ENCODE measurements around the gene SLC25A44. TPM values are rescaled to one million over a fixed set of nuclear protein-coding genes. Genes with fewer than 3 reads are reported as not detected.
"Not testable (repeated sequence)": the region's sequence is repeated elsewhere in the genome, so short reads cannot be mapped to it uniquely, and the experiment has no call there.

The SLC25A44 gene
- total RNA-seq, 1 experiment from 2014 or later, result 32.3 TPM

DNA sequence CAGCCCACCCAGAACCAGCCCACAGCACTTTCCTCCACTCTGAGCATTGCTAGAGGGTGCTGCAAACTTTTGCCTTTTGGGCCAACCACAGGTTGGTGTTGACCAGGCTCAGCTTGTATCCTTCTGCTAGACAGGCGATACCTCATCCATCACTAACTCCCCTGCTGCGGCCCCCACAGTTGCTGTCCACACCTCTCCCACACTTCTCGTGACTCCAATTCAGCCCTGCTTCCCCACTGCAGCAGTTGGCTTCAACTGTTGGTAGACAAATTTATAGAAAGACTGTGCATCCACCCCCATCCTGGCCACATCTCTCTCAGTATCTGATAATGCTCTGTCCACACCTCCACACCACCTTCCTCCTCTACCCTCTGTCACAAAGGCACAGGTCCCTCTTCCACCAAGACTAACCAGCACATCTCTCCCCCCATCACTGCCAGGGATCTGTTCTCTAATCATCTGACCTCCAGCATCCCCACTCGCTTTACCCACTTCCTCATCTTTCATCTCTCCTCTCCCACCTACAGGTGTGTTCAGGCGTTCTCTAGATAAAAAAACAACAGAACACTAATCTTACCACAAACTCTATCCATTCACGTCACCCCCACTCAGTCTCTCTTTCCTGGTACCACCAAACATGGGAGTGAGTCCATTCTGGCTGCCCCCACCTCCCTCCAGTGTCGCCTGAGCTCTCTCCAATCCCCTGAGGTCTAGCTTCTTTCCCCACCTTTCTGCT is 15.8 kb upstream of the SLC25A44 start:
- TF ChIP-seq CTCF (IDR thresholded peaks at IDR 0.05; ENCODE audit: unreplicated experiment), result no peak
- no peak for DNase-seq (ENCODE audit: unreplicated experiment)
- ChIA-PET POLR2A (interaction anchor here (0.7 to 1.3 kb wide), 2 partner anchors 15 to 248 kb away, joined by 3 read pairs; partner anchors contain the start of gene SLC25A44), CTCF (interaction anchor here (0.5 to 1.2 kb wide), 6 partner anchors 14 to 88 kb away, joined by 3 to 5 read pairs (median 4); no protein-coding TSS in a partner anchor)
- BruUV-seq (replicated peaks), result no TSS peak
- H3K9me3 Mint-ChIP-seq (ENCODE audit: unreplicated experiment), result no peaks in the 10 kb centered on the region
- no peak overlapping the region for H3K4me3 Mint-ChIP-seq (ENCODE audit: unreplicated experiment)
- intact Hi-C loops (cut with micrococcal nuclease), result no loop called here
- H3K36me3 Mint-ChIP-seq (ENCODE audit: insufficient read depth, unreplicated experiment), result peaks cover 5% of the 10 kb centered on the region
- H3K27me3 Mint-ChIP-seq (ENCODE audit: insufficient read depth, unreplicated experiment), result peaks cover 9% of the 10 kb centered on the region
- H3K4me1 Mint-ChIP-seq (ENCODE audit: insufficient read depth, unreplicated experiment), result no peaks in the 10 kb centered on the region
- H3K27ac Mint-ChIP-seq (ENCODE audit: low read depth, unreplicated experiment), result no peak overlapping the region

DNA sequence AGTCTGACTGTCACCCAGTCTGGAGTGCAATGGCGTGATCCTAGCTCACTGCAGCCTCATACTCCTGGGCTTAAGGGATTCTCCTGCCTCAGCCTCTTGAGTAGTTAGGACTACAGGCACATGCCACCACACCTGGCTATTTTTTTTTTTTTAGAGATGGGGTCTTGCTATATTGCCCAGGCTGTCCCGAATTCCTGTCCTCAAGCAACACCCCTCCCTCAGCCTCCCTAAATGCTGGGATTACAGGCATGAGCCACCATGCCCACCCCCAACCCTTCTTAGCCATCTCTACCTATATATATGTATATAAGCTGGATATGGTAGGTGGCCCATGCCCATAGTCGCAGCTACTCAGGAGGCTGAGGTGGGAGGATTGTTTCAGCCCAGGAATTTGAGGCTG is 13.4 kb upstream of the SLC25A44 start:
- Mint-ChIP-seq H3K27ac (ENCODE audit: low read depth, unreplicated experiment) (no peak overlapping the region), H3K4me1 (ENCODE audit: insufficient read depth, unreplicated experiment) (no peaks in the 10 kb centered on the region), H3K27me3 (ENCODE audit: insufficient read depth, unreplicated experiment) (no peaks in the 10 kb centered on the region), H3K4me3 (ENCODE audit: unreplicated experiment) (no peak overlapping the region), H3K9me3 (ENCODE audit: unreplicated experiment) (no peaks in the 10 kb centered on the region), H3K36me3 (ENCODE audit: insufficient read depth, unreplicated experiment) (no peaks in the 10 kb centered on the region)
- intact Hi-C loops (cut with micrococcal nuclease), result no loop called here
- DNase-seq (ENCODE audit: unreplicated experiment), result no peak
- ChIA-PET POLR2A (interaction anchor here (0.6 kb wide), 1 partner anchor 15 kb away, joined by 3 read pairs; no protein-coding TSS in a partner anchor), CTCF (interaction anchor here (0.6 to 1.0 kb wide), 4 partner anchors 13 to 469 kb away, joined by 3 to 5 read pairs (median 4); partner anchors contain the start of genes SLC25A44 and TMEM79)
- BruUV-seq (replicated peaks), result no TSS peak
- no peak for TF ChIP-seq CTCF (IDR thresholded peaks at IDR 0.05; ENCODE audit: unreplicated experiment)

DNA sequence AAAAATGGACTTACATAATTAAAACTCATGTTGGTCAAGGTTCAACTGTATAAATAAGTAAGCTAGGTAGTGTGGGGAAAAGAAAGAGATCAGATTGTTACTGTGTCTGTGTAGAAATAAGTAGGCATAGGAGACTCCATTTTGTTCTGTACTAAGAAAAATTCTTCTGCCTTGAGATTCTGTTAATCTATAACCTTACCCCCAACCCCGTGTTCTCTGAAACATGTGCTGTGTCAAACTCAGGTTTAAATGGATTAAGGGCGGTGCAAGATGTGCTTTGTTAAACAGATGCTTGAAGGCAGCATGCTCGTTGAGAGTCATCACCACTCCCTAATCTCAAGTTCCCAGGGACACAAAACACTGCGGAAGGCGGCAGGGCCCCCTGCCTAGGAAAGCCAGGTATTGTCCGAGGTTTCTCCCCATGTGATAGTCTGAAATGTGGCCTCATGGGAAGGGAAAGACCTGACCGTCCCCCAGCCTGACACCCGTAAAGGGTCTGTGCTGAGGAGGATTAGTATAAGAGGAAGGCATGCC is 12.4 kb upstream of the SLC25A44 start:
- CTCF ChIA-PET, result interaction anchor here (0.6 kb wide), 1 partner anchor 56 kb away, joined by 5 read pairs; no protein-coding TSS in a partner anchor
- H3K4me3 Mint-ChIP-seq (ENCODE audit: unreplicated experiment); DNase-seq (ENCODE audit: unreplicated experiment); intact Hi-C loops (cut with micrococcal nuclease); H3K9me3 Mint-ChIP-seq (ENCODE audit: unreplicated experiment); H3K4me1 Mint-ChIP-seq (ENCODE audit: insufficient read depth, unreplicated experiment); H3K27me3 Mint-ChIP-seq (ENCODE audit: insufficient read depth, unreplicated experiment); BruUV-seq (replicated peaks); H3K27ac Mint-ChIP-seq (ENCODE audit: low read depth, unreplicated experiment); POLR2A ChIA-PET; H3K36me3 Mint-ChIP-seq (ENCODE audit: insufficient read depth, unreplicated experiment): not testable (repeated sequence)

DNA sequence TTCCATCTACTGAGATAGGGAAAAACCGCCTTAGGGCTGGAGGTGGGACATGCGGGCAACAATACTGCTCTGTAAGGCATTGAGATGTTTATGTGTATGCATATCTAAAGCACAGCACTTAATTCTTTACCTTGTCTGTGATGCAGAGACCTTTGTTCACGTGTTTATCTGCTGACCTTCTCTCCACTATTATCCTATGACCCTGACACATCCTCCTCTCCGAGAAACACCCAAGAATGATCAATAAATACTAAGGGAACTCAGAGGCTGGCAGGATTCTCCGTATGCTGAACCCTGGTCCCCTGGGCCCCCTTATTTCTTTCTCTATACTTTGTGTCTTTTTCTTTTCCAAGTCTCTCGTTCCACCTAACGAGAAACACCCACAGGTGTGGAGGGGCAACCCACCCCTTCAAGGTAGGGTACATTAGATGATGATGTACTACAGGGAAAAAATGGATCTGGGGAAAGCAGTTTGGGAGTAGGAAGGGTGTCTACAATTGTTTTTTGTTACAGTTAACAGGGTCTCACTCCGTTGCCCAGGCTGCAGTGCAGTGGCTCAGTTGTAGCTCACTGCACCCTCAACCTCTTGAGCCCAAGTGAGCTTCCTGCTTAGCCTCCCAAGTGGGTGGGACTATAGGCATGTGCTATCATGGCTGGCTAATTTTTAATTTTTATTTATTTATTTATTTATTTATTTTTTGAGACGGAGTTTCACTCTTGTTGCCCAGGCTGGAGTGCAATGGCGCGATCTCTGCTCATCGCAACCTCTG is 11.7 kb upstream of the SLC25A44 start:
- BruUV-seq (replicated peaks); H3K4me1 Mint-ChIP-seq (ENCODE audit: insufficient read depth, unreplicated experiment): not testable (repeated sequence)

GRCh38 chr1:156186347-156187177 is 7.3 kb upstream of the SLC25A44 start:
- H3K27ac Mint-ChIP-seq (ENCODE audit: low read depth, unreplicated experiment); H3K4me1 Mint-ChIP-seq (ENCODE audit: insufficient read depth, unreplicated experiment); BruUV-seq (replicated peaks); H3K4me3 Mint-ChIP-seq (ENCODE audit: unreplicated experiment); DNase-seq (ENCODE audit: unreplicated experiment); H3K27me3 Mint-ChIP-seq (ENCODE audit: insufficient read depth, unreplicated experiment); intact Hi-C loops (cut with micrococcal nuclease); H3K36me3 Mint-ChIP-seq (ENCODE audit: insufficient read depth, unreplicated experiment); H3K9me3 Mint-ChIP-seq (ENCODE audit: unreplicated experiment): not testable (repeated sequence)
- POLR2A ChIA-PET, result interaction anchor here (0.6 kb wide), 1 partner anchor 53 kb away, joined by 3 read pairs; no protein-coding TSS in a partner anchor
- CTCF ChIA-PET, result interaction anchor here (1.3 to 1.4 kb wide), 2 partner anchors 90 to 95 kb away, joined by 5 to 8 read pairs; no protein-coding TSS in a partner anchor

More for the DNA sequence above, 11.7 kb upstream of the SLC25A44 start:
- H3K27me3 Mint-ChIP-seq (ENCODE audit: insufficient read depth, unreplicated experiment); CTCF ChIA-PET; H3K27ac Mint-ChIP-seq (ENCODE audit: low read depth, unreplicated experiment); POLR2A ChIA-PET; H3K36me3 Mint-ChIP-seq (ENCODE audit: insufficient read depth, unreplicated experiment); DNase-seq (ENCODE audit: unreplicated experiment); H3K4me3 Mint-ChIP-seq (ENCODE audit: unreplicated experiment); H3K9me3 Mint-ChIP-seq (ENCODE audit: unreplicated experiment); intact Hi-C loops (cut with micrococcal nuclease): not testable (repeated sequence)

DNA sequence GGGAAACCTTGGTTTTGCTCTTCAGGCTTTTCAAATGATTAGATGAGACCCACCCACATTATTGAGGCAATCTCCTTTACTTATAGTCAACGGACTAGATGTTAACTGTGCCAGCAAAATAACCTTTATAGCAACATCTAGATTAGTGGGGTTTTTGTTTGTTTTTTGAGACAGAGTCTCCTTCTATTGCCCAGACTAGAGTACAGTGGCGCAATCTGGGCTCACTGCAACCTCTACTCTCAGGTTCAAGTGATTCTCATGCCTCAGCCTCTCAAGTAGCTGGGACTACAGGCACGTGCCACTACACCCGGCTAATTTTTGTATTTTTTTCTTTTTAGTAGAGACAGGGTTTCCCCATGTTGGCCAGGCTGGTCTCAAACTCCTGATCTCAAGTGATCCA is 3.6 kb upstream of the SLC25A44 start:
- ChIA-PET POLR2A (interaction anchor here (0.6 to 8.8 kb wide), 5 partner anchors 15 to 189 kb away, joined by 3 to 131 read pairs (median 3); partner anchors contain the start of gene PMF1), CTCF (interaction anchor here (0.6 to 1.2 kb wide), 5 partner anchors 16 to 668 kb away, joined by 3 to 4 read pairs (median 3); no protein-coding TSS in a partner anchor)
- H3K9me3 Mint-ChIP-seq (ENCODE audit: unreplicated experiment); BruUV-seq (replicated peaks); H3K27ac Mint-ChIP-seq (ENCODE audit: low read depth, unreplicated experiment); H3K36me3 Mint-ChIP-seq (ENCODE audit: insufficient read depth, unreplicated experiment); H3K4me3 Mint-ChIP-seq (ENCODE audit: unreplicated experiment); DNase-seq (ENCODE audit: unreplicated experiment); H3K27me3 Mint-ChIP-seq (ENCODE audit: insufficient read depth, unreplicated experiment); intact Hi-C loops (cut with micrococcal nuclease); H3K4me1 Mint-ChIP-seq (ENCODE audit: insufficient read depth, unreplicated experiment): not testable (repeated sequence)
